A204.1 (cell line): ENCODE data around the gene DNAJC13.
A peak's percentile ranks its signal among the peaks of the same experiment; 100 is the strongest.

Experiments used
- FAIRE-seq: peaks from 2 replicates; lab custom pipeline; 2012; peaks lifted over from hg19 to GRCh38; lab: Jason Lieb, UNC

Gene DNAJC13

GRCh38 chr3:132464066-132464465, 46.8 kb downstream of the DNAJC13 start:
- FAIRE-seq: no peak

- FAIRE-seq: peak; percentile 3
Observed at GRCh38 chr3:132469326-132469725, 52.0 kb downstream of the DNAJC13 start.

- FAIRE-seq: no peak
Observed at GRCh38 chr3:132486099-132486498, 68.8 kb downstream of the DNAJC13 start.

GRCh38 chr3:132488151-132488550, 70.8 kb downstream of the DNAJC13 start:
- FAIRE-seq: no peak

GRCh38 chr3:132499071-132499470, 81.8 kb downstream of the DNAJC13 start:
- no peak for FAIRE-seq

GRCh38 chr3:132503559-132503958, 86.3 kb downstream of the DNAJC13 start:
- FAIRE-seq: no peak

GRCh38 chr3:132504375-132504933, 87.2 kb downstream of the DNAJC13 start:
- FAIRE-seq: no peak

- no peak for FAIRE-seq
Observed at GRCh38 chr3:132507657-132508056, 90.4 kb downstream of the DNAJC13 start.

GRCh38 chr3:132509096-132509495, 91.8 kb downstream of the DNAJC13 start:
- FAIRE-seq: no peak

GRCh38 chr3:132509506-132509905, 92.2 kb downstream of the DNAJC13 start:
- no peak for FAIRE-seq

GRCh38 chr3:132513057-132513456, 95.8 kb downstream of the DNAJC13 start:
- no peak for FAIRE-seq

- no peak for FAIRE-seq
Observed at GRCh38 chr3:132517311-132517710, 100.0 kb downstream of the DNAJC13 start.

GRCh38 chr3:132519914-132520313, 102.6 kb downstream of the DNAJC13 start:
- no peak for FAIRE-seq

GRCh38 chr3:132521901-132522300, 104.6 kb downstream of the DNAJC13 start:
- no peak for FAIRE-seq

- no peak for FAIRE-seq
Observed at GRCh38 chr3:132522353-132522752, 105.1 kb downstream of the DNAJC13 start.

- FAIRE-seq: no peak
Observed at GRCh38 chr3:132530624-132531023, 113.3 kb downstream of the DNAJC13 start.

GRCh38 chr3:132535575-132536441, 118.5 kb downstream of the DNAJC13 start:
- peak; percentile 88 for FAIRE-seq

GRCh38 chr3:132536442-132537153, 119.3 kb downstream of the DNAJC13 start:
- no peak for FAIRE-seq

GRCh38 chr3:132537297-132537696, 120.0 kb downstream of the DNAJC13 start:
- FAIRE-seq: no peak

- FAIRE-seq: no peak
Observed at GRCh38 chr3:132538072-132538471, 120.8 kb downstream of the DNAJC13 start.

GRCh38 chr3:132539681-132540080, 122.4 kb downstream of the DNAJC13 start:
- FAIRE-seq: no peak

- no peak for FAIRE-seq
Observed at GRCh38 chr3:132542577-132542976, 125.3 kb downstream of the DNAJC13 start.
